ENCODE measurements around the gene SSBP3. TPM values are rescaled to one million over a fixed set of nuclear protein-coding genes. Genes with fewer than 3 reads are reported as not detected.

Gene SSBP3
- total and polyA plus RNA-seq, 9 of the 15 experiments (the other 6 are each of a cell fraction or from before 2014, with no cell fraction given): 8.7 to 108 (median 33.8) TPM

GRCh38 chr1:54278941-54279422 lies 127.2 kb downstream of the SSBP3 start:
- no peak for ATAC-seq
- peaks cover 35 to 48% of the 10 kb centered on the region in 2 experiments for H3K4me1 ChIP-seq (replicated peaks in 1 of 2; ENCODE audit: control insufficient read depth in 2 of 2, insufficient read depth in 2 of 2, low read length in 2 of 2)
- no peaks in the 10 kb centered on the region for H3K27me3 ChIP-seq (ENCODE audit: control insufficient read depth in 2 of 2, insufficient read depth in 2 of 2, low read length in 2 of 2)
- H3K9ac ChIP-seq (ENCODE audit: insufficient read depth in 1 of 2, low read depth in 2 of 2, low read length in 2 of 2): no peak overlapping the region; a peak in 1 of 4 replicates
- TF ChIP-seq ZNF263 (CRISPR knock-in tag; IDR thresholded peaks at IDR 0.05; ENCODE audit: borderline replicate concordance): no peak
- no peak for TF ChIP-seq ZNF318 (IDR thresholded peaks at IDR 0.05; ENCODE audit: borderline replicate concordance in 1 of 2, low read depth in 1 of 2)
- TF ChIP-seq ZNF143 (CRISPR knock-in tag; IDR thresholded peaks at IDR 0.05): no peak
- no TSS peak for BruUV-seq (replicated peaks)
- ChIA-PET POLR2A (interaction anchor here (0.6 to 2.3 kb wide), 5 partner anchors 9 to 27 kb away, joined by 3 to 6 read pairs (median 4); no protein-coding TSS in a partner anchor), CTCF (ENCODE audit: low intra/inter-chr PET ratio) (no interaction called here)
- intact Hi-C loops (cut with micrococcal nuclease) (no loop called here), in situ Hi-C loops (cut with MboI) (no loop called here)
- no peaks in the 10 kb centered on the region for H3K9me3 ChIP-seq (replicated peaks; ENCODE audit: control insufficient read depth, insufficient read depth, low read depth, low read length)
- H3K27ac ChIP-seq (ENCODE audit: extremely low read depth, low read depth, low read length): no peak overlapping the region
- FAIRE-seq: no peak
- no peak for DNase-seq (ENCODE audit: extremely low read depth in 1 of 4, low spot score in 3 of 4)
- peaks cover 43% of the 10 kb centered on the region for H3K79me2 ChIP-seq (ENCODE audit: control insufficient read depth, insufficient read depth, low read length)
- peaks cover 8% of the 10 kb centered on the region for H4K20me1 ChIP-seq (replicated peaks; ENCODE audit: control insufficient read depth, insufficient read depth, low read length)
- H2AFZ ChIP-seq (ENCODE audit: low read depth, low read length): no peak overlapping the region
- 78% methylated on average over 8 of the region's 9 CpGs for WGBS (ENCODE audit: insufficient coverage, low coverage, missing lambda C conversion rate)
- peaks cover 1% of the 10 kb centered on the region for H3K9me1 ChIP-seq (ENCODE audit: control insufficient read depth, insufficient read depth, low read length)
- H3K4me3 ChIP-seq: no peak overlapping the region
- peaks cover 35% of the 10 kb centered on the region; the same call in 2 of the 3 replicates for H3K36me3 ChIP-seq (ENCODE audit: control insufficient read depth, insufficient read depth, low read length)
- H3K4me2 ChIP-seq (ENCODE audit: insufficient read depth, low read length): no peak overlapping the region
